GM23248 (cell line): ENCODE measurements around the gene ZNF343.

Experiments
- EZH2 ChIP-seq: fragments of 200-600 bp; sonication (generic); IDR thresholded peaks from 2 replicates; pipeline ENCODE4 v1.6.1; 2018; ENCODE audit warnings: antibody characterized with exemption, mild to moderate bottlenecking; ENCODE audit not compliant: insufficient read depth, poor library complexity, severe bottlenecking
- EZH2phosphoT487 ChIP-seq: fragments of 200-600 bp; sonication (generic); IDR thresholded peaks from 2 replicates; pipeline ENCODE4 v1.6.1; 2018; ENCODE audit warnings: antibody characterized with exemption, moderate library complexity, mild to moderate bottlenecking, low read depth; ENCODE audit not compliant: insufficient read depth

- TF ChIP-seq EZH2 (no peak), EZH2phosphoT487 (no peak)
These were observed 54.9 kb downstream of the ZNF343 start for GRCh38 chr20:2453792-2454191.
